GM23338 (cell line): ENCODE results near the gene OR6B3.

Experiments
- EZH2 ChIP-seq: fragments of 200-600 bp; sonication (generic); IDR thresholded peaks from one replicate; pipeline ENCODE4 v1.8.0; 2017; ENCODE audit warnings: antibody characterized with exemption, mild to moderate bottlenecking, low read depth; ENCODE audit not compliant: unreplicated experiment
- ZNF114 ChIP-seq: fragments of 250-450 bp; sonication (Bioruptor Pico); IDR thresholded peaks from 2 replicates; pipeline ENCODE4 v1.5.0; 2020; ENCODE audit warnings: mild to moderate bottlenecking, moderate library complexity
- TF ChIP-seq, protein P1 (sequence below), 2 experiments: fragments of 200-600 bp in 1 of 2; sonication (generic) in 1 of 2; conservative IDR thresholded peaks; 2 replicates each; pipeline versions ENCODE4 v1.5.1 to v1.6.1; 2016 to 2017; ENCODE audit warnings: antibody characterized with exemption in 2 of 2, low read depth in 2 of 2, mild to moderate bottlenecking in 2 of 2, moderate library complexity in 1 of 2

DNA sequence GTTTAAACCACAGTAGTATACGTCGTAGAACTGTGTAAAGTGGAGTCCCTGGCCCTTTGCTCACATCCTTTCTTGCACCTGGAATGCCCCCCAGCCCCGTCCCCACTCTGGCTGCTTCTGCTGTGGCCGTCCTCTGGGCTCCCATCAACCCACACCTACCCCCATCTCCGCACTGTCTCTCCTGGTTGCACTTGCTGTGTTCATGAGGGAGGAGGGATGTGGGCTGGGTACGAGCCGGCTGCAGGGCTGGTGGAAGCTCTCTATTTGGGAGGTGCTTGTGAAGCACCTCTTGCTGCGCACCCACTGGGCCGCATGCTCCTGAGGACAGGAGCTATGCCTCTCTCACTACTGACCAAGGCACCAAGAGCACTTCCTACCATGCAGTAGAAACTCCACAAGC is 5.1 kb downstream of the OR6B3 start:
- TF ChIP-seq, protein P1, sequence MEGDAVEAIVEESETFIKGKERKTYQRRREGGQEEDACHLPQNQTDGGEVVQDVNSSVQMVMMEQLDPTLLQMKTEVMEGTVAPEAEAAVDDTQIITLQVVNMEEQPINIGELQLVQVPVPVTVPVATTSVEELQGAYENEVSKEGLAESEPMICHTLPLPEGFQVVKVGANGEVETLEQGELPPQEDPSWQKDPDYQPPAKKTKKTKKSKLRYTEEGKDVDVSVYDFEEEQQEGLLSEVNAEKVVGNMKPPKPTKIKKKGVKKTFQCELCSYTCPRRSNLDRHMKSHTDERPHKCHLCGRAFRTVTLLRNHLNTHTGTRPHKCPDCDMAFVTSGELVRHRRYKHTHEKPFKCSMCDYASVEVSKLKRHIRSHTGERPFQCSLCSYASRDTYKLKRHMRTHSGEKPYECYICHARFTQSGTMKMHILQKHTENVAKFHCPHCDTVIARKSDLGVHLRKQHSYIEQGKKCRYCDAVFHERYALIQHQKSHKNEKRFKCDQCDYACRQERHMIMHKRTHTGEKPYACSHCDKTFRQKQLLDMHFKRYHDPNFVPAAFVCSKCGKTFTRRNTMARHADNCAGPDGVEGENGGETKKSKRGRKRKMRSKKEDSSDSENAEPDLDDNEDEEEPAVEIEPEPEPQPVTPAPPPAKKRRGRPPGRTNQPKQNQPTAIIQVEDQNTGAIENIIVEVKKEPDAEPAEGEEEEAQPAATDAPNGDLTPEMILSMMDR (conservative IDR thresholded peaks at IDR 0.05; ENCODE audit: low read depth in 2 of 2): no peak
- TF ChIP-seq ZNF114 (CRISPR knock-in tag) (no peak), EZH2 (no peak)
